Spleen (tissue), 11 donors: ENCODE results near the gene SH3BP1. TPM values are rescaled to one million over a fixed set of nuclear protein-coding genes. Genes with fewer than 3 reads are reported as not detected.
"Not testable (repeated sequence)": the region's sequence is repeated elsewhere in the genome, so short reads cannot be mapped to it uniquely, and the experiment has no call there.

Experiments used
- DNase-seq: peaks from one replicate; pipeline ENCODE4 v3.0.0-alpha.2; 2020
- H3K27ac ChIP-seq, 8 donors: fragments of 200-600 bp; sonication (generic) in 7 of 8; 1 replicate in 4 of 8; 2 replicates in 4 of 8; pipeline versions ENCODE4 v1.5.0 to v1.8.0; 2016 to 2021; ENCODE audit warnings: inconsistent platforms in 4 of 8, mild to moderate bottlenecking in 4 of 8, moderate library complexity in 1 of 8
- H3K27me3 ChIP-seq, 7 donors: fragments of 200-600 bp; sonication (generic) in 6 of 7; replicated peaks in 1 of 7; 1 replicate in 4 of 7; 2 replicates in 3 of 7; pipeline versions ENCODE4 v1.5.0 to v1.8.0; 2016 to 2021; ENCODE audit warnings: inconsistent platforms in 3 of 7, mild to moderate bottlenecking in 1 of 7
- H3K36me3 ChIP-seq, 6 donors: fragments of 200-600 bp; sonication (generic) in 5 of 6; 1 replicate in 4 of 6; 2 replicates in 2 of 6; pipeline versions ENCODE4 v1.5.0 to v1.8.0; 2016 to 2021; ENCODE audit warnings: inconsistent platforms in 2 of 6
- H3K4me1 ChIP-seq, 6 donors: fragments of 200-600 bp; sonication (generic) in 5 of 6; 1 replicate in 3 of 6; 2 replicates in 3 of 6; pipeline versions ENCODE4 v1.5.0 to v1.8.0; 2016 to 2021; ENCODE audit warnings: inconsistent platforms in 3 of 6
- H3K4me3 ChIP-seq, 8 donors: fragments of 200-600 bp; sonication (generic) in 7 of 8; 1 replicate in 4 of 8; 2 replicates in 4 of 8; pipeline versions ENCODE4 v1.5.0 to v1.8.0; 2016 to 2021; ENCODE audit warnings: inconsistent platforms in 4 of 8, mild to moderate bottlenecking in 4 of 8, moderate library complexity in 2 of 8
- H3K9me3 ChIP-seq, 8 donors: fragments of 200-600 bp; sonication (generic) in 7 of 8; 1 replicate in 4 of 8; 2 replicates in 4 of 8; pipeline versions ENCODE4 v1.5.0 to v1.8.0; 2016 to 2021; ENCODE audit warnings: inconsistent platforms in 4 of 8
- POLR2A ChIP-seq, 3 donors: fragments of 450-650 bp; IDR thresholded peaks; one replicate each; pipeline ENCODE4 v1.5.1; 2017; ENCODE audit warnings: antibody characterized with exemption in 3 of 3, mild to moderate bottlenecking in 1 of 3
- POLR2AphosphoS5 ChIP-seq, 3 donors: sonication (generic); formaldehyde crosslinking; IDR thresholded peaks; one replicate each; pipeline ENCODE4 v1.5.1; 2017; ENCODE audit warnings: antibody characterized with exemption in 3 of 3
- WGBS, 5 donors: extraction: QIAGEN DNeasy Blood & Tissue Kit in 3 of 5; methylation state at CpG; one replicate each; pipeline versions ENCODE4 v1.1.5 to v1.1.7; 2013 to 2018; 5-methylcytosine and 5-hydroxymethylcytosine counted together
- intact Hi-C: fragments of 100-400 bp; cut with DNase I; formaldehyde crosslinking; loops from one replicate; pipeline ENCODE4 v1.15.0; 2023; ENCODE audit warnings: low total_unique reads
- polyA plus RNA-seq, 3 donors: library from polyadenylated mRNA; stranded (reverse); fragments of 200-250 nt; gene quantifications; one replicate each; pipeline ENCODE4 v1.2.1, GENCODE V29; 2013
- total RNA-seq, 7 donors: library from RNA; depleted of rRNA in 3 of 7; stranded (reverse); fragments of >200 nt in 3 of 7; fragmentation: NEBNext Ultra II Directional in 4 of 7; extraction: Animal tissue kit (Norgen Biotek cat#: 25700) in 4 of 7; gene quantifications; one replicate each; pipeline versions ENCODE4 v1.1.0 to v1.2.1, GENCODE V29; 2016 to 2021
- TF ChIP-seq, protein P1 (sequence below), 11 experiments: fragments of 200-600 bp in 7 of 11; fragments of 450-650 bp in 4 of 11; sonication (generic) in 4 of 11; IDR thresholded peaks in 8 of 11; conservative IDR thresholded peaks in 3 of 11; 1 replicate in 7 of 11; 2 replicates in 4 of 11; pipeline versions ENCODE4 v1.4.0 to v1.8.0; 2016 to 2021; ENCODE audit warnings: antibody characterized with exemption in 11 of 11, inconsistent platforms in 4 of 11, mild to moderate bottlenecking in 1 of 11
- donor health status: healthy with polysubstance abuse.
- donor health status: DM: no; HTN: no; CAD: no; lungs with moderate emphysema.
- donor health status: DM: no; HTN: no; CAD: no.
- donor health status: Bipolar disorder and iron deficiency.
- donor health status: healthy.
- donor health status: DM: no; HTN: no; CAD: no.
- donor health status: DM: yes; HTN: yes; CAD: no.

SH3BP1 gene
- total and polyA plus RNA-seq, 10 donors: 17.7 to 78.9 (median 57.2) TPM

GRCh38 chr22:37608477-37609239 lies 30.8 kb upstream of the SH3BP1 start, which contains the start of gene GGA1:
TSS of gene GGA1 (plus strand) at chr22:37608834. CDS start at chr22:37608861, 27 bp downstream.
- peak within 1 kb of the TSS; percentile 91 to 98 (median 96) for H3K27ac ChIP-seq
- intact Hi-C loops: no loop called here
- peaks cover 0 to 10% (median 0%) of the 10 kb centered on the region in 7 donors for H3K27me3 ChIP-seq
- peaks cover 27 to 85% (median 50%) of the 10 kb centered on the region in 6 donors for H3K4me1 ChIP-seq
- peaks cover 0 to 11% (median 0%) of the 10 kb centered on the region in 6 donors for H3K36me3 ChIP-seq
- WGBS, 5 donors: 0 to 2% (median 0%) methylated on average over 29 to 82 of the region's 82 CpGs
- TF ChIP-seq, protein P1, sequence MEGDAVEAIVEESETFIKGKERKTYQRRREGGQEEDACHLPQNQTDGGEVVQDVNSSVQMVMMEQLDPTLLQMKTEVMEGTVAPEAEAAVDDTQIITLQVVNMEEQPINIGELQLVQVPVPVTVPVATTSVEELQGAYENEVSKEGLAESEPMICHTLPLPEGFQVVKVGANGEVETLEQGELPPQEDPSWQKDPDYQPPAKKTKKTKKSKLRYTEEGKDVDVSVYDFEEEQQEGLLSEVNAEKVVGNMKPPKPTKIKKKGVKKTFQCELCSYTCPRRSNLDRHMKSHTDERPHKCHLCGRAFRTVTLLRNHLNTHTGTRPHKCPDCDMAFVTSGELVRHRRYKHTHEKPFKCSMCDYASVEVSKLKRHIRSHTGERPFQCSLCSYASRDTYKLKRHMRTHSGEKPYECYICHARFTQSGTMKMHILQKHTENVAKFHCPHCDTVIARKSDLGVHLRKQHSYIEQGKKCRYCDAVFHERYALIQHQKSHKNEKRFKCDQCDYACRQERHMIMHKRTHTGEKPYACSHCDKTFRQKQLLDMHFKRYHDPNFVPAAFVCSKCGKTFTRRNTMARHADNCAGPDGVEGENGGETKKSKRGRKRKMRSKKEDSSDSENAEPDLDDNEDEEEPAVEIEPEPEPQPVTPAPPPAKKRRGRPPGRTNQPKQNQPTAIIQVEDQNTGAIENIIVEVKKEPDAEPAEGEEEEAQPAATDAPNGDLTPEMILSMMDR (IDR thresholded peaks at IDR 0.05 in 8 of 11, conservative IDR thresholded peaks at IDR 0.05 in 3 of 11): peak in 6 of 11 experiments; percentile 21 to 61 (median 42)
- peak; percentile 91 to 96 (median 92) for TF ChIP-seq POLR2AphosphoS5 (IDR thresholded peaks at IDR 0.05)
- no peak for TF ChIP-seq POLR2A (IDR thresholded peaks at IDR 0.05)
- peak within 1 kb of the TSS; percentile 79 to 97 (median 93) for H3K4me3 ChIP-seq
- H3K9me3 ChIP-seq: no peaks in the 10 kb centered on the region
- DNase-seq: peak; percentile 99

DNA sequence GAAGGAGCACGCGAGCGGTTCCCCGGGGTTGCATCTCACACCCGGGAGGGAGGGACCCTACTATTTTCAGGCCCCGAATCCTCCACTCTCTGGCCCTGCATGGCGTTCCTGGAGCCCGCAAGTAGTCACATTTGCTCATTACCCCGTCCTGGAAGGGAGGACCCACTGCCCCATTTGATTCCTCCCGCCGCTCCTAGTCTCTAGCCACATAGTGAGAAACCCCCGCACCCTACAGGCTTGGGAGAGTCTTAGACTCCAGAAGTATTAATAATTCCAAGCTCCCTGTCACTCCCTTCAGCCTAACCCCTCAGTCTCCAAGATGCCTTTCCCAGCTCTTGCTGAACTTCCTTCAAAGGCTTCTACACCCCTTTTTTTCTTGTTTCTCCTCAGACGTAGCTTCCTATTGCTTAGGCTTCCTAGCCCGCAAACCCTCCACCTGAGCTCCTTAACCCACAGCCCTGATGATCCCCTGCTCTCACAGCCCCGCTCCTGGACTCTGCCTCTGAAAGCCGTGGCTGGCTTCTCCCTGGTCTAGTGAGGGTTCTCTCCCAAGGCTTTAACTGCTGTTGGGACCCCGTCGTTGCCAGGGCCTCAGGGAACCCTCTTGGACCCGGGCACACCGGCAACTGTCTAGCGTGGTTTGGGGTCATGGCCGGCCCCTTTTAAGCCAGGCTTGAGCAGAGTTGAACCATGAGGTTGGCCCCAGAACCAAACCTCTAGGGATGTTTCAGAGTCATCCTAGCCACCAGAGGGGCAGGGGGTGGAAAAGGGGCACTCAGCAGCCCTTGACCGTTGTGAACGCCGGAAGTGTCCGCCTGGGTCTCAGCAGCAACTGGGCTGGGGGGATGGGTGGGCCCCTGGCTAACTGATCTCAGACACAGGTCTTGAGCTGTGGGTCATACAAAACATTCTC lies 30.0 kb upstream of the SH3BP1 start:
- H3K4me3 ChIP-seq: peak overlapping the region; percentile 79 to 97 (median 93)
- DNase-seq: no peak
- 3 to 10% (median 7%) methylated on average over 26 of the region's 26 CpGs for WGBS, 5 donors
- no peaks in the 10 kb centered on the region for H3K9me3 ChIP-seq
- H3K36me3 ChIP-seq: peaks cover 0 to 19% (median 6%) of the 10 kb centered on the region in 6 donors
- intact Hi-C loops: no loop called here
- peak overlapping the region; percentile 91 to 98 (median 96) for H3K27ac ChIP-seq
- H3K27me3 ChIP-seq: peaks cover 0 to 10% (median 0%) of the 10 kb centered on the region in 7 donors
- peaks cover 27 to 84% (median 51%) of the 10 kb centered on the region in 6 donors for H3K4me1 ChIP-seq
- TF ChIP-seq POLR2A (IDR thresholded peaks at IDR 0.05): peak in 1 of 3 donors; percentile 5
- no peak for TF ChIP-seq POLR2AphosphoS5 (IDR thresholded peaks at IDR 0.05)

GRCh38 chr22:37610153-37610475 lies 29.4 kb upstream of the SH3BP1 start:
- DNase-seq, H3K27me3 ChIP-seq, intact Hi-C loops, H3K9me3 ChIP-seq: not testable (repeated sequence)
- peak overlapping the region; percentile 91 to 98 (median 96) for H3K27ac ChIP-seq
- H3K4me3 ChIP-seq: peak overlapping the region in 7 of 8 donors; percentile 79 to 97 (median 92)
- WGBS, 5 donors: 61 to 77% (median 73%) methylated on average over 3 of the region's 3 CpGs
- H3K36me3 ChIP-seq: peaks cover 0 to 25% (median 12%) of the 10 kb centered on the region in 6 donors
- H3K4me1 ChIP-seq: peaks cover 27 to 78% (median 49%) of the 10 kb centered on the region in 6 donors

DNA sequence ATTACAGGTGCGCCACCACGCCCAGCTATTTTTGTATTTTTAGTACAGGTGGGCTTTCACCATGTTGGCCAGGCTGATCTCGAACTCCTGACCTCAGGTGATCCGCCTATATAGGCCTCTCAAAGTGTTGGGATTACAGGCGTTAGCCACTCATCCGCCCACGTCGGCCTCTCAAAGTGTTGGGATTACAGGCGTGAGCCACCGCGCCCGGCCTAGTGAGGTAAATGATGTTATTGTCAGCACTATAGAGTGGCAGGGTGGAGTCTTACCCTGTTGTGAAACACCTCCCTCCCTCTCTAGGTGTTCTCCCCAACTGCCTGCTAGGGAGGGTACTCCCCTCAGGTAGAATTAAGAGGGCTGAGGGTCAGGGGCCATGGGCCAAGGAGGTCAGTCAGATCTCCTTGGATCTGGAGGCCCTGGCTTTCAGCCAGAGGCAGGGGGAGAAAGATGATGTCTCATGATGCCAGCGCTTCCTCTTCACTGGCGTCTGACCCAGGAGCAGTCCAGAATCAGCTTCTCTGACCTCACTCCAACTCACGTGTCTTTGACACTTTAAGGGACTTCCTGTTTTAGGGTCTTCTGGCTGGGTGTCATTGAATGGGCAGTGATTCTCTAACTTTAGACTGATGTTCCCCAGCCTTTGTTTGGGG lies 28.9 kb upstream of the SH3BP1 start:
- Histone ChIP-seq H3K4me1 (peaks cover 27 to 73% (median 46%) of the 10 kb centered on the region in 6 donors), H3K27me3 (peaks cover 0 to 7% (median 0%) of the 10 kb centered on the region in 7 donors), H3K27ac (peak overlapping the region; percentile 91 to 98 (median 96)), H3K9me3 (no peaks in the 10 kb centered on the region), H3K4me3 (peak overlapping the region in 3 of 8 donors; percentile 86 to 97 (median 96)), H3K36me3 (peaks cover 0 to 30% (median 17%) of the 10 kb centered on the region in 6 donors)
- intact Hi-C loops: no loop called here
- peak in 2 of 3 donors; percentile 27 to 63 for TF ChIP-seq POLR2AphosphoS5 (IDR thresholded peaks at IDR 0.05)
- TF ChIP-seq, protein P1 (IDR thresholded peaks at IDR 0.05 in 8 of 11, conservative IDR thresholded peaks at IDR 0.05 in 3 of 11): no peak
- WGBS, 5 donors: 67 to 82% (median 78%) methylated on average over 15 of the region's 15 CpGs
- peak; percentile 79 for DNase-seq
